Endothelial cell (in vitro differentiated cells): Measurements from ENCODE around the gene ANKS1B. TPM values are rescaled to one million over a fixed set of nuclear protein-coding genes. Genes with fewer than 3 reads are reported as not detected.

ENCODE experiments used
- DNase-seq: peaks from one replicate; pipeline ENCODE4 v3.0.0; 2021; ENCODE audit warnings: low spot score
- H3K27ac Mint-ChIP-seq: one replicate; pipeline ENCODE4 v1.8.0; 2021; ENCODE audit warnings: mixed read lengths, inconsistent platforms; ENCODE audit not compliant: unreplicated experiment
- H3K27me3 Mint-ChIP-seq: one replicate; pipeline ENCODE4 v1.8.0; 2021; ENCODE audit warnings: mild to moderate bottlenecking, moderate library complexity, mixed read lengths, inconsistent platforms; ENCODE audit not compliant: unreplicated experiment
- H3K36me3 Mint-ChIP-seq: one replicate; pipeline ENCODE4 v1.8.0; 2021; ENCODE audit warnings: mild to moderate bottlenecking, low read depth, mixed read lengths, inconsistent platforms; ENCODE audit not compliant: unreplicated experiment
- H3K4me1 Mint-ChIP-seq: one replicate; pipeline ENCODE4 v1.8.0; 2021; ENCODE audit warnings: mild to moderate bottlenecking, mixed read lengths, inconsistent platforms; ENCODE audit not compliant: unreplicated experiment
- H3K4me3 Mint-ChIP-seq: one replicate; pipeline ENCODE4 v1.8.0; 2021; ENCODE audit warnings: mild to moderate bottlenecking, mixed read lengths, inconsistent platforms; ENCODE audit not compliant: unreplicated experiment
- H3K9me3 Mint-ChIP-seq: one replicate; pipeline ENCODE4 v1.8.0; 2021; ENCODE audit warnings: mixed read lengths, inconsistent platforms; ENCODE audit not compliant: unreplicated experiment
- CTCF ChIP-seq: fragments of 200-600 bp; sonication (generic); IDR thresholded peaks from one replicate; pipeline ENCODE4 v1.5.0; 2021; ENCODE audit warnings: antibody characterized with exemption; ENCODE audit not compliant: unreplicated experiment
- total RNA-seq: library from RNA; stranded (reverse); fragmentation: NEBNext Ultra II Directional; extraction: Animal tissue kit (Norgen Biotek cat#: 25700); gene quantifications from one replicate; pipeline ENCODE4 v1.2.1, GENCODE V29; 2021; ENCODE audit not compliant: unreplicated experiment

Gene ANKS1B
- total RNA-seq, 1 donor from 2014 or later = 2.6 TPM

- Mint-ChIP-seq H3K36me3 (no peaks in the 10 kb centered on the region), H3K4me1 (no peaks in the 10 kb centered on the region), H3K27me3 (no peaks in the 10 kb centered on the region), H3K27ac (no peak overlapping the region), H3K9me3 (no peaks in the 10 kb centered on the region), H3K4me3 (no peak overlapping the region)
- DNase-seq = no peak
- TF ChIP-seq CTCF = no peak
Observed at GRCh38 chr12:99122959-99123358, 861.8 kb downstream of the ANKS1B start.

- H3K9me3 Mint-ChIP-seq = no peaks in the 10 kb centered on the region
- no peak overlapping the region for H3K27ac Mint-ChIP-seq
- H3K4me3 Mint-ChIP-seq = no peak overlapping the region
- H3K36me3 Mint-ChIP-seq = no peaks in the 10 kb centered on the region
- no peak for TF ChIP-seq CTCF
- DNase-seq = no peak
- H3K4me1 Mint-ChIP-seq = no peaks in the 10 kb centered on the region
- no peaks in the 10 kb centered on the region for H3K27me3 Mint-ChIP-seq
Observed at GRCh38 chr12:99122496-99122895, 862.2 kb downstream of the ANKS1B start.

GRCh38 chr12:99121546-99121945 lies 863.2 kb downstream of the ANKS1B start:
- Mint-ChIP-seq H3K27me3 (no peaks in the 10 kb centered on the region), H3K27ac (no peak overlapping the region), H3K4me1 (no peaks in the 10 kb centered on the region), H3K36me3 (no peaks in the 10 kb centered on the region), H3K4me3 (no peak overlapping the region), H3K9me3 (no peaks in the 10 kb centered on the region)
- TF ChIP-seq CTCF = no peak
- no peak for DNase-seq

- Mint-ChIP-seq H3K4me3 (no peak overlapping the region), H3K4me1 (no peaks in the 10 kb centered on the region)
Observed at GRCh38 chr12:99119943-99120342, 864.8 kb downstream of the ANKS1B start.

GRCh38 chr12:99119449-99119848 lies 865.3 kb downstream of the ANKS1B start:
- no peaks in the 10 kb centered on the region for H3K36me3 Mint-ChIP-seq
- H3K4me3 Mint-ChIP-seq = no peak overlapping the region
- H3K27ac Mint-ChIP-seq = no peak overlapping the region
- no peaks in the 10 kb centered on the region for H3K9me3 Mint-ChIP-seq
- no peak for DNase-seq
- no peaks in the 10 kb centered on the region for H3K27me3 Mint-ChIP-seq
- no peak for TF ChIP-seq CTCF
- no peaks in the 10 kb centered on the region for H3K4me1 Mint-ChIP-seq

More at GRCh38 chr12:99119943-99120342, 864.8 kb downstream of the ANKS1B start:
- TF ChIP-seq CTCF = no peak
- H3K27me3 Mint-ChIP-seq = no peaks in the 10 kb centered on the region
- no peak for DNase-seq
- H3K27ac Mint-ChIP-seq = no peak overlapping the region
- no peaks in the 10 kb centered on the region for H3K9me3 Mint-ChIP-seq
- H3K36me3 Mint-ChIP-seq = no peaks in the 10 kb centered on the region
